ENCODE results near the gene CERK. TPM values are rescaled to one million over a fixed set of nuclear protein-coding genes. Genes with fewer than 3 reads are reported as not detected.

CERK gene
- total and polyA plus RNA-seq, 2 of the 13 experiments (the other 11 are each of a cell fraction or from before 2014, with no cell fraction given): 40.3 to 41.9 TPM

- no peak; the same call in 1 of the 2 replicates for TF ChIP-seq ZNF337 (CRISPR knock-in tag; IDR thresholded peaks at IDR 0.05; ENCODE audit: borderline replicate concordance, low read depth)
- no peak for TF ChIP-seq ZNF121 (CRISPR knock-in tag; IDR thresholded peaks at IDR 0.05)
- TF ChIP-seq HNRNPLL (IDR thresholded peaks at IDR 0.05; ENCODE audit: low read depth, low read length, poor library complexity, severe bottlenecking): no peak
- no peak for TF ChIP-seq MYC (CRISPR knock-in tag; IDR thresholded peaks at IDR 0.05; ENCODE audit: borderline replicate concordance)
- no peak for TF ChIP-seq GFI1 (CRISPR knock-in tag; IDR thresholded peaks at IDR 0.05; ENCODE audit: borderline replicate concordance)
- TF ChIP-seq RBM39 (IDR thresholded peaks at IDR 0.05; ENCODE audit: low read depth, low read length, poor library complexity, severe bottlenecking): peak; percentile 45
- TF ChIP-seq, protein P1, sequence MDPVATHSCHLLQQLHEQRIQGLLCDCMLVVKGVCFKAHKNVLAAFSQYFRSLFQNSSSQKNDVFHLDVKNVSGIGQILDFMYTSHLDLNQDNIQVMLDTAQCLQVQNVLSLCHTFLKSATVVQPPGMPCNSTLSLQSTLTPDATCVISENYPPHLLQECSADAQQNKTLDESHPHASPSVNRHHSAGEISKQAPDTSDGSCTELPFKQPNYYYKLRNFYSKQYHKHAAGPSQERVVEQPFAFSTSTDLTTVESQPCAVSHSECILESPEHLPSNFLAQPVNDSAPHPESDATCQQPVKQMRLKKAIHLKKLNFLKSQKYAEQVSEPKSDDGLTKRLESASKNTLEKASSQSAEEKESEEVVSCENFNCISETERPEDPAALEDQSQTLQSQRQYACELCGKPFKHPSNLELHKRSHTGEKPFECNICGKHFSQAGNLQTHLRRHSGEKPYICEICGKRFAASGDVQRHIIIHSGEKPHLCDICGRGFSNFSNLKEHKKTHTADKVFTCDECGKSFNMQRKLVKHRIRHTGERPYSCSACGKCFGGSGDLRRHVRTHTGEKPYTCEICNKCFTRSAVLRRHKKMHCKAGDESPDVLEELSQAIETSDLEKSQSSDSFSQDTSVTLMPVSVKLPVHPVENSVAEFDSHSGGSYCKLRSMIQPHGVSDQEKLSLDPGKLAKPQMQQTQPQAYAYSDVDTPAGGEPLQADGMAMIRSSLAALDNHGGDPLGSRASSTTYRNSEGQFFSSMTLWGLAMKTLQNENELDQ (CRISPR knock-in tag; IDR thresholded peaks at IDR 0.05; ENCODE audit: borderline replicate concordance): no peak
- no peak for TF ChIP-seq CHD4 (IDR thresholded peaks at IDR 0.05; ENCODE audit: borderline replicate concordance, low read length)
- 0 out of 2 replicates have a peak, but pooled peaks have one; percentile 55 for TF ChIP-seq GATAD2A (CRISPR knock-in tag; IDR thresholded peaks at IDR 0.05)
- no peak for TF ChIP-seq ZNF850 (CRISPR knock-in tag; conservative IDR thresholded peaks at IDR 0.05)
- peak; percentile 35; the same call in 1 of the 2 replicates for TF ChIP-seq ERF (CRISPR knock-in tag; IDR thresholded peaks at IDR 0.05)
- TF ChIP-seq TRAFD1 (CRISPR knock-in tag; IDR thresholded peaks at IDR 0.05; ENCODE audit: borderline replicate concordance): peak; percentile 40; the same call in 1 of the 2 replicates
- peak; percentile 7; the same call in 1 of the 2 replicates for TF ChIP-seq ZNF746 (CRISPR knock-in tag; IDR thresholded peaks at IDR 0.05)
- TF ChIP-seq ZNF382 (CRISPR knock-in tag; IDR thresholded peaks at IDR 0.05; ENCODE audit: borderline replicate concordance): no peak
- TF ChIP-seq TFDP2 (CRISPR knock-in tag; IDR thresholded peaks at IDR 0.05): no peak; the same call in 1 of the 2 replicates
- no peak for TF ChIP-seq ARID2 (CRISPR knock-in tag; IDR thresholded peaks at IDR 0.05; ENCODE audit: borderline replicate concordance)
- no peak for TF ChIP-seq ADNP (CRISPR knock-in tag; IDR thresholded peaks at IDR 0.05)
- no peak; the same call in 1 of the 2 replicates for TF ChIP-seq NR2C2 (CRISPR knock-in tag; IDR thresholded peaks at IDR 0.05; ENCODE audit: borderline replicate concordance)
- TF ChIP-seq, protein P2, sequence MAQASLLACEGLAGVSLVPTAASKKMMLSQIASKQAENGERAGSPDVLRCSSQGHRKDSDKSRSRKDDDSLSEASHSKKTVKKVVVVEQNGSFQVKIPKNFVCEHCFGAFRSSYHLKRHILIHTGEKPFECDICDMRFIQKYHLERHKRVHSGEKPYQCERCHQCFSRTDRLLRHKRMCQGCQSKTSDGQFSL (CRISPR knock-in tag; IDR thresholded peaks at IDR 0.05): 0 out of 2 replicates have a peak, but pooled peaks have one; percentile 3
- TF ChIP-seq, protein P3, sequence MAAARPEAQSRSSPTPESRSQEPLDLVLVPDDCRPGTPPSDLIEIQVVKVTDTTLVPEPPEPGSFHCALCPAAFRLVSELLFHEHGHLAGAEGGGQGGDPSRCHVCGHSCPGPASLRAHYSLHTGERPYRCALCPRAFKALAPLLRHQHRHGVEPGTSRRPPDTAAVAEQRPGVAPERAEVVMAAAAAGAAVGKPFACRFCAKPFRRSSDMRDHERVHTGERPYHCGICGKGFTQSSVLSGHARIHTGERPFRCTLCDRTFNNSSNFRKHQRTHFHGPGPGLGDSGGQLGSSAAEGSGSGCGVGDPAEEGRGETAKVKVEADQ (CRISPR knock-in tag; IDR thresholded peaks at IDR 0.05; ENCODE audit: borderline replicate concordance): 0 out of 2 replicates have a peak, but pooled peaks have one; percentile 38
- TF ChIP-seq IRX3 (CRISPR knock-in tag; IDR thresholded peaks at IDR 0.05; ENCODE audit: borderline replicate concordance, low read depth): no peak
- TF ChIP-seq, protein P4, sequence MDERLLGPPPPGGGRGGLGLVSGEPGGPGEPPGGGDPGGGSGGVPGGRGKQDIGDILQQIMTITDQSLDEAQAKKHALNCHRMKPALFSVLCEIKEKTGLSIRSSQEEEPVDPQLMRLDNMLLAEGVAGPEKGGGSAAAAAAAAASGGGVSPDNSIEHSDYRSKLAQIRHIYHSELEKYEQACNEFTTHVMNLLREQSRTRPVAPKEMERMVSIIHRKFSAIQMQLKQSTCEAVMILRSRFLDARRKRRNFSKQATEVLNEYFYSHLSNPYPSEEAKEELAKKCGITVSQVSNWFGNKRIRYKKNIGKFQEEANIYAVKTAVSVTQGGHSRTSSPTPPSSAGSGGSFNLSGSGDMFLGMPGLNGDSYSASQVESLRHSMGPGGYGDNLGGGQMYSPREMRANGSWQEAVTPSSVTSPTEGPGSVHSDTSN (CRISPR knock-in tag; IDR thresholded peaks at IDR 0.05): no peak
Observed at GRCh38 chr22:46738647-46739093, 618 bp upstream of the CERK start (continued).

All from HepG2 (cell line).